Esophagus (tissue), 2 donors: ENCODE results near the gene CYB5D1. TPM values are rescaled to one million over a fixed set of nuclear protein-coding genes. Genes with fewer than 3 reads are reported as not detected.

Experiments
- H3K27ac ChIP-seq, 2 donors: one replicate each; pipeline ENCODE4 v1.5.1; 2013; ENCODE audit warnings: low read depth in 2 of 2, mild to moderate bottlenecking in 2 of 2, inconsistent platforms in 1 of 2, low read length in 1 of 2, moderate library complexity in 1 of 2
- H3K27me3 ChIP-seq, 2 donors: one replicate each; pipeline ENCODE4 v1.6.1; 2013; ENCODE audit warnings: low read length in 2 of 2, control low read depth in 1 of 2, mild to moderate bottlenecking in 1 of 2; ENCODE audit not compliant: insufficient read depth in 2 of 2, control insufficient read depth in 1 of 2
- H3K36me3 ChIP-seq, 2 donors: one replicate each; pipeline ENCODE4 v1.6.1; 2013; ENCODE audit warnings: low read length in 1 of 2; ENCODE audit not compliant: control insufficient read depth in 2 of 2, insufficient read depth in 2 of 2
- H3K4me1 ChIP-seq, 2 donors: one replicate each; pipeline ENCODE4 v1.6.1; 2013; ENCODE audit warnings: low read length in 1 of 2; ENCODE audit not compliant: control insufficient read depth in 2 of 2, insufficient read depth in 2 of 2
- H3K4me3 ChIP-seq, 2 donors: one replicate each; pipeline ENCODE4 v1.5.1; 2013; ENCODE audit warnings: low read length in 2 of 2, mild to moderate bottlenecking in 2 of 2, low read depth in 1 of 2, moderate library complexity in 1 of 2
- H3K9me3 ChIP-seq, 2 donors: one replicate each; pipeline ENCODE4 v1.6.1; 2013; ENCODE audit warnings: mild to moderate bottlenecking in 2 of 2, low read depth in 1 of 2, low read length in 1 of 2, moderate library complexity in 1 of 2; ENCODE audit not compliant: control insufficient read depth in 2 of 2, insufficient read depth in 1 of 2
- WGBS, 2 donors: extraction: QIAGEN DNeasy Blood & Tissue Kit; methylation state at CpG; one replicate each; pipeline ENCODE4 v1.1.7; 2013; 5-methylcytosine and 5-hydroxymethylcytosine counted together
- polyA plus RNA-seq, 2 donors: library from polyadenylated mRNA; stranded (reverse); fragments of 200-250 nt; gene quantifications; one replicate each; pipeline ENCODE4 v1.2.3, GENCODE V29; 2013
- donor health status: healthy with polysubstance abuse.
- donor health status: Bipolar disorder and iron deficiency.

Gene CYB5D1
- polyA plus RNA-seq, 2 donors = 4.7 to 6.3 TPM

GRCh38 chr17:7849751-7850504 is 7.9 kb upstream of the CYB5D1 start:
- H3K27me3 ChIP-seq = no peaks in the 10 kb centered on the region
- H3K27ac ChIP-seq = no peak overlapping the region
- WGBS, 2 donors = 84 to 88% methylated on average over 12 of the region's 12 CpGs
- H3K9me3 ChIP-seq = no peaks in the 10 kb centered on the region
- peaks cover 6 to 62% of the 10 kb centered on the region in 2 donors for H3K36me3 ChIP-seq
- no peak overlapping the region for H3K4me3 ChIP-seq
- peaks cover 6 to 18% of the 10 kb centered on the region in 2 donors for H3K4me1 ChIP-seq

GRCh38 chr17:7850701-7851437 is 6.9 kb upstream of the CYB5D1 start:
- H3K27ac ChIP-seq = peak overlapping the region in 1 of 2 donors; percentile 26
- H3K4me1 ChIP-seq = peaks cover 4 to 18% of the 10 kb centered on the region in 2 donors
- no peaks in the 10 kb centered on the region for H3K9me3 ChIP-seq
- peaks cover 6 to 59% of the 10 kb centered on the region in 2 donors for H3K36me3 ChIP-seq
- peak overlapping the region in 1 of 2 donors; percentile 28 for H3K4me3 ChIP-seq
- H3K27me3 ChIP-seq = no peaks in the 10 kb centered on the region
- WGBS, 2 donors = 82 to 86% methylated on average over 17 of the region's 17 CpGs

DNA sequence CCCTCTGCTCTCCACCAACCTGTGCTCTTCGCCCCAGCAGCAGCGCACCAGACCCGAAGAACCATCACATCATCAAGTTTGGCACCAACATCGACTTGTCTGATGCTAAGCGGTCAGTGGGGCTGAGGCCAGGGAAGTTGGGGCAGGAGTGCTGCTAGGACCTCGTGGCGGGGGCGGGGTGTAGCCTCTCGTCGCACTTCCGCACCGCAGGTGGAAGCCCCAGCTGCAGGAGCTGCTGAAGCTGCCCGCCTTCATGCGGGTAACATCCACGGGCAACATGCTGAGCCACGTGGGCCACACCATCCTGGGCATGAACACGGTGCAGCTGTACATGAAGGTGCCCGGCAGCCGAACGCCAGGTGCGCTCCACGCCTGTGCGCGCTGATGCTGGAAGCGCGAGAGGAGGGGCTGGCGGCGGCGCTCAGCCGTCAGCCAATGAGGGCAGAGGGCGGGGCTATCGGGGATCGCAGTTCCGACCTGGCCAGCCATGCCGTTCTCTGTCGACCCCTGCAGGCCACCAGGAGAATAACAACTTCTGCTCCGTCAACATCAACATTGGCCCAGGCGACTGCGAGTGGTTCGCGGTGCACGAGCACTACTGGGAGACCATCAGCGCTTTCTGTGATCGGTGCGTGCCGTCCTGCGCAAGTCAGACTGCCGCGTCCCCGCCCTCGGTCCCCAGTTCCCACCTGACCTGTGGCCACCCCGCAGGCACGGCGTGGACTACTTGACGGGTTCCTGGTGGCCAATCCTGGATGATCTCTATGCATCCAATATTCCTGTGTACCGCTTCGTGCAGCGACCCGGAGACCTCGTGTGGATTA is 6.2 kb upstream of the CYB5D1 start:
- Histone ChIP-seq H3K4me1 (peaks cover 7 to 23% of the 10 kb centered on the region in 2 donors), H3K36me3 (peaks cover 6 to 53% of the 10 kb centered on the region in 2 donors), H3K4me3 (peak overlapping the region; percentile 1 to 28), H3K27ac (peak overlapping the region in 1 of 2 donors; percentile 54), H3K27me3 (no peaks in the 10 kb centered on the region), H3K9me3 (no peaks in the 10 kb centered on the region)
- 15 to 16% methylated on average over 58 to 60 of the region's 60 CpGs for WGBS, 2 donors

GRCh38 chr17:7852262-7852670 is 5.5 kb upstream of the CYB5D1 start:
- H3K4me1 ChIP-seq = peaks cover 7 to 23% of the 10 kb centered on the region in 2 donors
- no peaks in the 10 kb centered on the region for H3K27me3 ChIP-seq
- H3K36me3 ChIP-seq = peaks cover 6 to 48% of the 10 kb centered on the region in 2 donors
- 76 to 78% methylated on average over 20 of the region's 20 CpGs for WGBS, 2 donors
- H3K4me3 ChIP-seq = no peak overlapping the region
- H3K27ac ChIP-seq = peak overlapping the region in 1 of 2 donors; percentile 54
- H3K9me3 ChIP-seq = no peaks in the 10 kb centered on the region

GRCh38 chr17:7852919-7853690 is 4.7 kb upstream of the CYB5D1 start:
- Histone ChIP-seq H3K4me3 (no peak overlapping the region), H3K36me3 (peaks cover 6 to 44% of the 10 kb centered on the region in 2 donors), H3K27me3 (no peaks in the 10 kb centered on the region), H3K27ac (no peak overlapping the region), H3K9me3 (no peaks in the 10 kb centered on the region), H3K4me1 (peaks cover 7 to 23% of the 10 kb centered on the region in 2 donors)
- 68 to 73% methylated on average over 51 of the region's 51 CpGs for WGBS, 2 donors

DNA sequence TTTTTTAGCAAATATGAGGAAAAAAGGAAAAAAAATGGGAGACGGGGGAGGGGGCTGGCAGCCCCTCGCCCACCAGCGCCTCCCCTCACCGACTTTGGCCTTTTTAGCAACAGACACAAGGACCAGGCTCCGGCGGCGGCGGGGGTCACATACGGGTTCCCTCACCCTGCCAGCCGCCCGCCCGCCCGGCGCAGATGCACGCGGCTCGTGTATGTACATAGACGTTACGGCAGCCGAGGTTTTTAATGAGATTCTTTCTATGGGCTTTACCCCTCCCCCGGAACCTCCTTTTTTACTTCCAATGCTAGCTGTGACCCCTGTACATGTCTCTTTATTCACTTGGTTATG is 4.1 kb upstream of the CYB5D1 start:
- Histone ChIP-seq H3K4me1 (peaks cover 11 to 28% of the 10 kb centered on the region in 2 donors), H3K36me3 (peaks cover 6 to 38% of the 10 kb centered on the region in 2 donors)
- WGBS, 2 donors = 81 to 85% methylated on average over 20 to 21 of the region's 21 CpGs

DNA sequence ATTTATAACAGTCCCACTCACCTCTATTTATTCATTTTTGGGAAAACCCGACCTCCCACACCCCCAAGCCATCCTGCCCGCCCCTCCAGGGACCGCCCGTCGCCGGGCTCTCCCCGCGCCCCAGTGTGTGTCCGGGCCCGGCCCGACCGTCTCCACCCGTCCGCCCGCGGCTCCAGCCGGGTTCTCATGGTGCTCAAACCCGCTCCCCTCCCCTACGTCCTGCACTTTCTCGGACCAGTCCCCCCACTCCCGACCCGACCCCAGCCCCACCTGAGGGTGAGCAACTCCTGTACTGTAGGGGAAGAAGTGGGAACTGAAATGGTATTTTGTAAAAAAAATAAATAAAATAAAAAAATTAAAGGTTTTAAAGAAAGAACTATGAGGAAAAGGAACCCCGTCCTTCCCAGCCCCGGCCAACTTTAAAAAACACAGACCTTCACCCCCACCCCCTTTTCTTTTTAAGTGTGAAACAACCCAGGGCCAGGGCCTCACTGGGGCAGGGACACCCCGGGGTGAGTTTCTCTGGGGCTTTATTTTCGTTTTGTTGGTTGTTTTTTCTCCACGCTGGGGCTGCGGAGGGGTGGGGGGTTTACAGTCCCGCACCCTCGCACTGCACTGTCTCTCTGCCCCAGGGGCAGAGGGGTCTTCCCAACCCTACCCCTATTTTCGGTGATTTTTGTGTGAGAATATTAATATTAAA is 3.6 kb upstream of the CYB5D1 start:
- 76 to 78% methylated on average over 31 of the region's 31 CpGs for WGBS, 2 donors
- H3K36me3 ChIP-seq = peaks cover 6 to 34% of the 10 kb centered on the region in 2 donors
- no peaks in the 10 kb centered on the region for H3K9me3 ChIP-seq
- no peak overlapping the region for H3K4me3 ChIP-seq
- peaks cover 11 to 31% of the 10 kb centered on the region in 2 donors for H3K4me1 ChIP-seq
- no peaks in the 10 kb centered on the region for H3K27me3 ChIP-seq
- H3K27ac ChIP-seq = no peak overlapping the region

More for the DNA sequence above, 4.1 kb upstream of the CYB5D1 start:
- no peak overlapping the region for H3K27ac ChIP-seq
- no peaks in the 10 kb centered on the region for H3K27me3 ChIP-seq
- no peak overlapping the region for H3K4me3 ChIP-seq
- no peaks in the 10 kb centered on the region for H3K9me3 ChIP-seq

DNA sequence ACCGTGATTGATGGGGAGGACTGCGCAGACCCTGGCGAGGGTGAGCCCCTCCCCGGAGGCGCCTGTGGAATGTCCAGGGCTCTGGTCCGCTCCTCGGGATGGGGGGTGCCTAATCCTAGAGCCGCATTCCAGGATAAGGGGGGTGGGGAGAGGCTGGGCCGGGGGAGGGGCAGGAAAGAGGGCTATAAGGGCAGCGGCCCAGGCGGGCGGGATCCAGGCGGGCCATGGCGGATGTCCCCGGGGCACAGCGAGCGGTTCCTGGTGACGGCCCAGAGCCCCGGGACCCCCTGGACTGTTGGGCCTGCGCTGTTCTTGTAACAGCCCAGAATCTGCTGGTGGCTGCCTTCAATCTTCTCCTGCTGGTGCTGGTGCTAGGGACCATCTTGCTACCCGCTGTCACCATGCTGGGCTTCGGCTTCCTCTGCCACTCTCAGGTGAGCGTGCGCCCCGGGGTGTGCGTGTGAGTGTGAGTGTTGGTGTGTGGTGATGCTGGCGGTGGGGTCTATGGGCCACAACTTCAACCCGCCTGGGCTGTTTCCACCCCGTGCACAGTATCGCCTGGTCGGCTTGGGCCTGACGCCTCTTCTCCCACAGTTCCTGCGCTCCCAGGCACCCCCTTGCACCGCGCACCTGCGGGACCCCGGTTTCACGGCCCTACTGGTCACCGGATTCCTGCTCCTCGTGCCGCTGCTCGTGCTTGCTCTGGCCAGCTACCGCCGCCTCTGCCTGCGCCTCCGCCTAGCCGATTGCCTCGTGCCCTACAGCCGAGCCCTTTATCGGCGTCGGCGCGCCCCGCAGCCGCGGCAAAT is 2.7 kb upstream of the CYB5D1 start, which contains the start of gene TMEM88:
TSS of gene TMEM88 (plus strand) at position 216 of the 809 bp plus-strand sequence. CDS start at position 225, 9 bp downstream.
- H3K4me1 ChIP-seq = peaks cover 11 to 31% of the 10 kb centered on the region in 2 donors
- WGBS, 2 donors = 57 to 70% methylated on average over 56 to 57 of the region's 57 CpGs
- H3K27ac ChIP-seq = peak within 1 kb of the TSS; percentile 92 to 98
- H3K36me3 ChIP-seq = peaks cover 0 to 25% of the 10 kb centered on the region in 2 donors
- no peaks in the 10 kb centered on the region for H3K9me3 ChIP-seq
- peak within 1 kb of the TSS in 1 of 2 donors; percentile 25 for H3K4me3 ChIP-seq
- no peaks in the 10 kb centered on the region for H3K27me3 ChIP-seq
